Stimulated activated CD4-positive, alpha-beta T cell treated with anti-CD3 and anti-CD28 coated beads, TNF-alpha, amount 100 ng/mL, for 48 hours (primary cell): ENCODE results near the gene MRNIP.

ENCODE experiments used
- DNase-seq, 3 donors: peaks; one replicate each; pipeline ENCODE4 v3.0.0-alpha.2; 2020; ENCODE audit warnings: low read depth in 3 of 3

The MRNIP gene

GRCh38 chr5:179803651-179804554 lies 54.7 kb downstream of the MRNIP start:
- DNase-seq: no peak

- DNase-seq: no peak
Observed at GRCh38 chr5:179802950-179803562, 55.6 kb downstream of the MRNIP start.

GRCh38 chr5:179802207-179802883 lies 56.3 kb downstream of the MRNIP start:
- DNase-seq: no peak

- DNase-seq: peak; percentile 68 to 85 (median 69)
Observed at GRCh38 chr5:179801304-179802206, 57.1 kb downstream of the MRNIP start.

GRCh38 chr5:179800696-179801201 lies 57.9 kb downstream of the MRNIP start:
- DNase-seq: no peak

- DNase-seq: no peak
Observed at GRCh38 chr5:179800071-179800695, 58.4 kb downstream of the MRNIP start.

- DNase-seq: no peak
Observed at GRCh38 chr5:179799644-179799973, 59.0 kb downstream of the MRNIP start.

GRCh38 chr5:179798771-179799643 lies 59.6 kb downstream of the MRNIP start:
- DNase-seq: no peak

- no peak for DNase-seq
Observed at GRCh38 chr5:179798144-179798770, 60.4 kb downstream of the MRNIP start.

GRCh38 chr5:179797741-179798140 lies 60.9 kb downstream of the MRNIP start:
- no peak for DNase-seq

- DNase-seq: no peak
Observed at GRCh38 chr5:179796877-179797608, 61.6 kb downstream of the MRNIP start.

- DNase-seq: peak in 1 of 3 donors; percentile 70
Observed at GRCh38 chr5:179795863-179796833, 62.5 kb downstream of the MRNIP start.

GRCh38 chr5:179795049-179795862 lies 63.4 kb downstream of the MRNIP start:
- DNase-seq: no peak

GRCh38 chr5:179794575-179794974 lies 64.0 kb downstream of the MRNIP start:
- no peak for DNase-seq

- no peak for DNase-seq
Observed at GRCh38 chr5:179794171-179794570, 64.4 kb downstream of the MRNIP start.

GRCh38 chr5:179793468-179794139 lies 65.0 kb downstream of the MRNIP start, which contains the start of gene LTC4S:
Gene LTC4S (plus strand): TSS chr5:179793986. CDS start chr5:179794081, 95 bp downstream.
- no peak for DNase-seq
